Suprapubic skin (tissue), 4 donors: Measurements from ENCODE around the gene E2F4. TPM values are rescaled to one million over a fixed set of nuclear protein-coding genes. Genes with fewer than 3 reads are reported as not detected.

Experiments
- DNase-seq, 2 donors: peaks; one replicate each; pipeline ENCODE4 v3.0.0-alpha.2; 2019; ENCODE audit warnings: low spot score in 2 of 2
- H3K27ac ChIP-seq: fragments of 200-600 bp; sonication (generic); one replicate; pipeline ENCODE4 v1.5.1; 2019
- H3K27me3 ChIP-seq: fragments of 200-600 bp; sonication (generic); one replicate; pipeline ENCODE4 v1.5.1; 2019
- H3K36me3 ChIP-seq: fragments of 200-600 bp; sonication (generic); one replicate; pipeline ENCODE4 v1.5.1; 2019
- H3K4me1 ChIP-seq: fragments of 200-600 bp; sonication (generic); one replicate; pipeline ENCODE4 v1.5.1; 2019
- H3K4me3 ChIP-seq: fragments of 200-600 bp; sonication (generic); one replicate; pipeline ENCODE4 v1.5.1; 2019; ENCODE audit warnings: mild to moderate bottlenecking
- H3K9me3 ChIP-seq: fragments of 200-600 bp; sonication (generic); one replicate; pipeline ENCODE4 v1.5.1; 2019
- CTCF ChIP-seq, 2 donors: fragments of 200-600 bp in 1 of 2; fragments of 450-650 bp in 1 of 2; sonication (generic) in 1 of 2; IDR thresholded peaks; one replicate each; pipeline ENCODE4 v1.5.1; 2016 to 2019; ENCODE audit warnings: antibody characterized with exemption in 2 of 2, mild to moderate bottlenecking in 1 of 2, moderate library complexity in 1 of 2
- EP300 ChIP-seq: sonication (generic); formaldehyde crosslinking; IDR thresholded peaks from one replicate; pipeline ENCODE4 v1.6.1; 2017; ENCODE audit warnings: antibody characterized with exemption
- POLR2A ChIP-seq, 2 donors: fragments of 450-650 bp; IDR thresholded peaks; one replicate each; pipeline ENCODE4 v1.6.1; 2017; ENCODE audit warnings: antibody characterized with exemption in 2 of 2, mild to moderate bottlenecking in 2 of 2, moderate library complexity in 2 of 2
- POLR2AphosphoS5 ChIP-seq, 3 donors: sonication (generic); formaldehyde crosslinking; IDR thresholded peaks; one replicate each; pipeline ENCODE4 v1.6.1; 2017; ENCODE audit warnings: antibody characterized with exemption in 3 of 3
- WGBS: methylation state at CpG from one replicate; pipeline ENCODE4 v1.1.5; 2018; 5-methylcytosine and 5-hydroxymethylcytosine counted together
- total RNA-seq, 4 donors: library from RNA; depleted of rRNA; stranded (reverse); fragments of >200 nt; gene quantifications; one replicate each; pipeline ENCODE4 v1.1.0, GENCODE V29; 2016

Gene E2F4
- total RNA-seq, 4 donors from 2014 or later: 92.6 to 106 (median 96.8) TPM

- no peaks in the 10 kb centered on the region for H3K27me3 ChIP-seq
- peak within 1 kb of the TSS; percentile 82 for H3K27ac ChIP-seq
- no peaks in the 10 kb centered on the region for H3K9me3 ChIP-seq
- no peak for DNase-seq
- H3K4me3 ChIP-seq: peak within 1 kb of the TSS; percentile 59
- TF ChIP-seq POLR2AphosphoS5 (IDR thresholded peaks at IDR 0.05): no peak
- peak in 1 of 2 donors; percentile 58 for TF ChIP-seq CTCF (IDR thresholded peaks at IDR 0.05)
- H3K4me1 ChIP-seq: peaks cover 34% of the 10 kb centered on the region
- 30% methylated on average over 20 of the region's 61 CpGs for whole genome bisulfite sequencing
- H3K36me3 ChIP-seq: peaks cover 71% of the 10 kb centered on the region
These were observed 7.3 kb downstream of the E2F4 start, which contains the start of gene ELMO3 for GRCh38 chr16:67199011-67199807. Gene ELMO3, plus strand, starts transcription at chr16:67199131. Its CDS starts 196 bp downstream, at chr16:67199327.

- no peak for DNase-seq
- 28% methylated on average over 21 of the region's 22 CpGs for WGBS
- Histone ChIP-seq H3K27me3 (no peaks in the 10 kb centered on the region), H3K36me3 (peaks cover 65% of the 10 kb centered on the region), H3K4me3 (peak overlapping the region; percentile 59), H3K27ac (no peak overlapping the region), H3K4me1 (peaks cover 32% of the 10 kb centered on the region), H3K9me3 (no peaks in the 10 kb centered on the region)
- TF ChIP-seq POLR2A (IDR thresholded peaks at IDR 0.05) (no peak), CTCF (IDR thresholded peaks at IDR 0.05) (peak in 1 of 2 donors; percentile 5), POLR2AphosphoS5 (IDR thresholded peaks at IDR 0.05) (no peak), EP300 (no peak)
These were observed 7.8 kb downstream of the E2F4 start for GRCh38 chr16:67199808-67200198.

- peaks cover 32% of the 10 kb centered on the region for H3K4me1 ChIP-seq
- no peak for DNase-seq
- H3K27me3 ChIP-seq: no peaks in the 10 kb centered on the region
- TF ChIP-seq POLR2A (IDR thresholded peaks at IDR 0.05) (no peak), EP300 (no peak), CTCF (IDR thresholded peaks at IDR 0.05) (no peak), POLR2AphosphoS5 (IDR thresholded peaks at IDR 0.05) (no peak)
- peaks cover 58% of the 10 kb centered on the region for H3K36me3 ChIP-seq
- H3K27ac ChIP-seq: no peak overlapping the region
- H3K4me3 ChIP-seq: no peak overlapping the region
- 93% methylated on average over 6 of the region's 8 CpGs for WGBS
- H3K9me3 ChIP-seq: no peaks in the 10 kb centered on the region
These were observed 8.5 kb downstream of the E2F4 start for GRCh38 chr16:67200491-67200890.

GRCh38 chr16:67201411-67202345 is 9.7 kb downstream of the E2F4 start:
- Histone ChIP-seq H3K27ac (no peak overlapping the region), H3K4me3 (no peak overlapping the region), H3K4me1 (peaks cover 32% of the 10 kb centered on the region), H3K9me3 (no peaks in the 10 kb centered on the region), H3K27me3 (no peaks in the 10 kb centered on the region), H3K36me3 (peaks cover 46% of the 10 kb centered on the region)
- TF ChIP-seq CTCF (IDR thresholded peaks at IDR 0.05): no peak
- TF ChIP-seq POLR2AphosphoS5 (IDR thresholded peaks at IDR 0.05): no peak
- TF ChIP-seq POLR2A (IDR thresholded peaks at IDR 0.05): no peak
- no peak for TF ChIP-seq EP300
- WGBS: 97% methylated on average over 14 of the region's 40 CpGs
- no peak for DNase-seq

GRCh38 chr16:67202426-67202825 is 10.5 kb downstream of the E2F4 start:
- 60% methylated on average over 1 of the region's 12 CpGs for WGBS
- TF ChIP-seq CTCF (IDR thresholded peaks at IDR 0.05) (no peak), POLR2AphosphoS5 (IDR thresholded peaks at IDR 0.05) (no peak), POLR2A (IDR thresholded peaks at IDR 0.05) (no peak)
- peaks cover 42% of the 10 kb centered on the region for H3K36me3 ChIP-seq
- peaks cover 29% of the 10 kb centered on the region for H3K4me1 ChIP-seq
- no peak for DNase-seq
- H3K4me3 ChIP-seq: no peak overlapping the region
- no peak overlapping the region for H3K27ac ChIP-seq
- no peaks in the 10 kb centered on the region for H3K9me3 ChIP-seq
- no peaks in the 10 kb centered on the region for H3K27me3 ChIP-seq
